ENCODE measurements around the gene NOTCH4. TPM values are rescaled to one million over a fixed set of nuclear protein-coding genes. Genes with fewer than 3 reads are reported as not detected.

Gene NOTCH4
- total RNA-seq, 1 donor from 2014 or later, result 5.0 TPM

DNA sequence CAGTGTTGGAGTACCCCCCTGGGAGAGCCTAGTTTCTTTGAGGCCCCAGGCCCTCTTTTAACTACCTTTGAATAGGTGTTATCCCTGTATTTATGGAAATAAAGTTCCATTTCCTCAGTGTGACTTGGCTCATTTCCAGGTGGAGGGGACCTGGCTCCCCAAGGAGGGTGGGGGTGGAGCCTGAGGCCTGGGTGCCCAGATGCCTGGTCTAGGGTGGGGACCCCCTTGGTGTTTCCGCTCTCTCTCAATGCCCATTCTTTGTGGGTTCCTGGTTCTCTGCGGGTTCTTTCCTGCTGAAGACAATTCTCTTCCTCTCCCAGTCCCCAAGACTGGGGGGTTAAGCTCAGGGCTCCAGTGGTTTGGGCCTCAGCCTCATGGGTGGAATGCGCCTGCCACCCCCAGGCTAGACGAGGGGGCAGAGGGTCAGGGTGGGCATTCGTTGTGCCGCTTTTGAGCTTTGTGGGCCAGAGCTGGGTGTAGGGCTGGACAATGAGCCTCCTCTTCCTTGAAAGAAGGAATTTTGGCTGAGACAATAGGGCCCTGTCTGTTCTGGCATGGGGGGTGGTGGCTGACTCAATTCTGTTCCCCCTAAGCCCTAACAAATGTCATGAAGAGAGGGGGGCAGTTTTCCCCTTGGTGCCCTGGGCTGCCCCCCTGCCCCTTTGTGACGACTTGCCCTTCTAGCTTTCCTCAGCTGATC lies 60.2 kb downstream of the NOTCH4 start:
- DNase-seq, result no peak

DNA sequence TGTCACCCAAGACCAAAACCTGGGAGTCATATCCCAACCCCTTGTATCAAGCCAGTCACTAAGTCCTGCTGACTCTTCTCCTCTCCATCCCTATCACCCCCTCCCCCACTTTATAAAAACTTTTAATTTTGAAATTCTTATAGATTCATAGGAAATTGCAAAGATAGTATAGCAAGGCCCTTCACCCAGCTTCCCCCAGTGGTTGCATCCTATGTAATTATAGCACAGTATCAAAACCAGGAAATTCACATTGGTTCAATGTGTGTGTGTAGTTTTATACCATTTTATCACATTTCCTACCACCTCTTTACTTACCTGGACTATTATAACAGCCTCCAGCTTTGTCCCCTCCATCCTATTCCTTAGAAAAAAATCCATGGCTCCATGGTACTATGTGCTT lies 65.8 kb downstream of the NOTCH4 start:
- no peak for DNase-seq

DNA sequence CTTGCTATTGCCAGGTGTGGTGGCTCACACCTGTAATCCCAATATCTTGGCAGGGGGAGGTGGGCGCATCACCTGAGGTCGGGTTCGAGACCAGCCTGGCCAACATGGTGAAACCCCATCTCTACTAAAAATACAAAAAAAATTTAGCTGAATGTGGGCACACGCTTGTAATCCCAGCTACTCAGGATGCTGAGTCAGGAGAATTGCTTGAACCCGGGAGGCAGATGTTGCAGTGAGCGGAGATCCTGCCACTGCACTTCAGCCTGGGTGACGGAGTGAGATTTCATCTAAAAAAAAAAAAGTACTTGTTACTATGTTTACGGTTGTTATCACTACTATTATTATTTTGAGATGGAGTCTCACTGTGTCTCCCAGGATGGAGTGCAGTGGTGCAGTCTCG lies 67.0 kb downstream of the NOTCH4 start:
- no peak for DNase-seq

DNA sequence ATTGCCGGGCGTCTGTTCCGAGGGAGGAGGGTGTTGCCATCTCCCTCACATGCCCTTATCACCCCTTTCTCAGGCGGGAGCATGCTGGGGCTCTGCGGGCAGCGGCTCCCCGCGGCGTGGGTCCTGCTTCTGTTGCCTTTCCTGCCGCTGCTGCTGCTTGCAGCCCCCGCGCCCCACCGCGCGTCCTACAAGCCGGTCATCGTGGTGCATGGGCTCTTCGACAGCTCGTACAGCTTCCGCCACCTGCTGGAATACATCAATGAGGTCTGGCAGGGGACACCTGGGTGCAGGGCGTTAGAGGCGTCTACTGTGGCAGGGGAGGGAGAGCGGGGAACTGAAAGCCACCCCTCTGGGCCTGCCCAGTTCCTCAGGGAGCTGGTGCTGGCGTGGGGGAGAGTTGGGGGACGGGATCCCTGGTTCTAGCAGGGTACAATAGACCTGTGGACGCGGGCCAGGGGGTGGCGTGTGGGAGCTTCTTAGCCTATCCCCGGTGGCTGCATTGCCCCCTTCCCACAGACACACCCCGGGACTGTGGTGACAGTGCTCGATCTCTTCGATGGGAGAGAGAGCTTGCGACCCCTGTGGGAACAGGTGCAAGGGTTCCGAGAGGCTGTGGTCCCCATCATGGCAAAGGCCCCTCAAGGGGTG lies 69.2 kb downstream of the NOTCH4 start:
- DNase-seq, result no peak

DNA sequence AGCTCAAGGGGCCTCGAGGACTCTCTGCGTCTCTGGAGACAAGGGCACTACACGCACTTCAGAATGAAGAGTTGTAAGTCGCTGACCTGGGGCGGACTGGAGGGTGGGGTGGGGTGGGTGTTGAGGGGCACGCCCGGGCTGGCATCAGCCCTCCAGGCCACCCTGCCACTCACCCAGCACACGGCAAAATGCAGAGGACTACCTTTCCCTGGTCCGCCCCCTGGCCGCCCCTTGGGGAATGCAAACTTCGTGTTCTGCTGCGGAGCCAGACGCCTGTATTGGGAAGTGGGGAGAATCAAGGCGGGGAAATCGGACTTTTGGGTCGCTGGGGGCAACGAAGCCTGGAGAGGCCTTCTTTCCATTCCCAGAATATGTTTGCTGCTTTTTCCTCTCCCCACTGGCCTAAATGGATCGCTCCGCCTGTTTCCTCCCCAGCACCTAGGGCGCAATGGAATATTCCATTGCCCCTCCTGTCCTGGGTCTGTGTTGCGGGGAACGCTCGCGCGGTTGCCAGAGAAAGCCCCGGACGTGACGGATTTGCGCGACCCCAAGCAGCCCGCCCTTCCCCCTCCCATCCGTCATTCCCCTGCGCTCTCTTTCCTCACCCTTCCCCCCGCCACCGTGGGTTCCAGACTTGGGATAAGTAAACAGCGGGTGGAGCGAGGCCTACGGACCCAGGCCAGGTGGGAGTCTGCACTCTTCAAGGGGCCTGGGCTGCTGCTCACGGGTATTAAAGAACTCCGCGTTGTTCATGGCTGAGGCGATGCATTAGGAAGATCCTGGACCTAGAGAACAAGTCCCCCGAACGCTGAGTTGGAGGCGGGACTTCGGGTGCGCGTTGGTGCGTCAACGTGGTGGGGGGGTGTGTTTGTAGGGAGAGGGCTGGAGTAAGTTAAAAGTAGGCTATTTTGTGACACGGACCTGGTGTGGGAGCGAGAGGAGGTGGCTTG lies 70.0 kb downstream of the NOTCH4 start, which contains the start of gene PPT2:
Gene PPT2, plus strand, starts transcription at position 578 of the 950 bp plus-strand sequence. CDS start 454 bp downstream, outside the sequence.
- peak; percentile 85 for DNase-seq

- DNase-seq, result no peak
Observed at GRCh38 chr6:32152769-32153563, 70.9 kb downstream of the NOTCH4 start.

DNA sequence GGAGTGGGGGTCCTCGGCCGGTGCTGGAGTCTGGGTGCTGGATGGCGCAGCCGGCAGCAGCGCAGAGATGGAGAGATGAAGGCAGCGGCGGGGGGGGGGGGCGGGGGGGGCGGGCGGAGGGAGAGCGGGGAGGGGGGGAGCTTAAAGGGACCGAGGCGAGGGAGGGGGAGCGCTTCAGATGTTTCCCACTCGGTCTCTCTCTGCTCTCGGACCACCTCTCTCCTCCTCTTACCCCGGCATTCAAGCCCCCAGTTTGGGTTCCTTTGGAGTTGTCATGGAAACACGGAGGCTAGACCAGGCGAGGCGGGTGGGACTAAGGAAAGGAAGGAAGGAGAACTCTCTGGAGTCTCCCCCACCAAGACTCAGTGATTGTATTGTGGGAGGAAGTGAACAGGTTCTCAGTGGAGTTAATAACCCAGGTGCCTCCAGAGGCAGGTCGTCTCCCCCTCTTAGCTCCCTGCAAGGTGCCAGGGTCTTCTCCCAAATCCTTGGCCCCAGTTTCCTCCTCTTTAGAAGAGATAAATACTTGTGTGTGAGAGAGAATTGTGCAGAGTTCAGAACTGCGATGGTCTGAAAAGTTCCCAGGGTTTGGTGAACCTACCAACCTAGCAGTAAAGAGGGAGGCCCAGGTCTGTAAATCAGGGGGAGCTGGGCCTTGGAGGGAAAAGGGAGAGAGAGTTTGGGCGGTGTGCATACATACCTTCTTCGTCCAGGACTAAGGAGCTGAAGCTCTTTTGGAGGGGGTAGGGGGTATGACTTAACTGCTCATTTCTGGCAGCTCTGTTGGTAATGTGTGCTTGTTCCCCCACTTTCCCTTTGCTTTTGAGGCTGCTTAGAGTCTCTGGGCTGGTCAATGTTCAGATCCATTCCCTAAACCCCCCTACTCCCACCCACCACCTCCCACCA lies 71.8 kb downstream of the NOTCH4 start, which contains the start of gene PRRT1:
Gene PRRT1, minus strand, starts transcription at position 77 of the 906 bp plus-strand sequence. CDS start 112 bp downstream, outside the sequence.
- DNase-seq, result peak; percentile 46

DNA sequence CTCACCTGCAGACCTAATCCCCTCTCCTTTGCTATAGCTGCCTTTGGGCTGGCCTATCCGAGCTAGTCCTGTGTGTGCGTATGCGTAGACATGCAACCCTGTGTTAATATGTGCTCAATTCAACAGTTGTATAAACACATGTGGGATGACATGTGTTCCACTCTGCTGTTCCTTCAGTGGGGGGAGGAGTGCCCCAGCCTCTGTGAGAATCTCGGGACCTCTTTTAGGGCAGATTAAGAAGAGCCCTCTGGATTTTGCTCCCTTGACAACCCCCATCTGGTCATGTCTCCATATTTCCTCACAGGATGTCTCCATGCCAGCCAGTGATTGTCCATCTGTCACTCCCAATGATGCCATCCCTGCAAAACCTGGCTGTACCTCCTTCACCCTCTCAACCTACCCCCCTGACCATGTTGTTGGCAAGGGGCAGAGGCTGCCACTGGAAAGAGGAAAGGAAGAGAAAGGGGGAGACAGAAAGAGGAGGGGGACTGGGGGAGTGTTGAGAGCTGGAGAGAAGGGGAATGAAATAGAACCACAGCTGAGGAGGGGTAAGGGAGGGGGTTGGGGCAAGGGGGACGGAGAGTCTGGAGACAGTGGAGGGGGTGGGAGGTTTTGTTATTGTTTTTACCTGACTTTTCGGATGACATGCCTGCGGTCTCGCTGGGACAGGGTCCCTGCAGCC lies 72.5 kb downstream of the NOTCH4 start:
- no peak for DNase-seq

DNA sequence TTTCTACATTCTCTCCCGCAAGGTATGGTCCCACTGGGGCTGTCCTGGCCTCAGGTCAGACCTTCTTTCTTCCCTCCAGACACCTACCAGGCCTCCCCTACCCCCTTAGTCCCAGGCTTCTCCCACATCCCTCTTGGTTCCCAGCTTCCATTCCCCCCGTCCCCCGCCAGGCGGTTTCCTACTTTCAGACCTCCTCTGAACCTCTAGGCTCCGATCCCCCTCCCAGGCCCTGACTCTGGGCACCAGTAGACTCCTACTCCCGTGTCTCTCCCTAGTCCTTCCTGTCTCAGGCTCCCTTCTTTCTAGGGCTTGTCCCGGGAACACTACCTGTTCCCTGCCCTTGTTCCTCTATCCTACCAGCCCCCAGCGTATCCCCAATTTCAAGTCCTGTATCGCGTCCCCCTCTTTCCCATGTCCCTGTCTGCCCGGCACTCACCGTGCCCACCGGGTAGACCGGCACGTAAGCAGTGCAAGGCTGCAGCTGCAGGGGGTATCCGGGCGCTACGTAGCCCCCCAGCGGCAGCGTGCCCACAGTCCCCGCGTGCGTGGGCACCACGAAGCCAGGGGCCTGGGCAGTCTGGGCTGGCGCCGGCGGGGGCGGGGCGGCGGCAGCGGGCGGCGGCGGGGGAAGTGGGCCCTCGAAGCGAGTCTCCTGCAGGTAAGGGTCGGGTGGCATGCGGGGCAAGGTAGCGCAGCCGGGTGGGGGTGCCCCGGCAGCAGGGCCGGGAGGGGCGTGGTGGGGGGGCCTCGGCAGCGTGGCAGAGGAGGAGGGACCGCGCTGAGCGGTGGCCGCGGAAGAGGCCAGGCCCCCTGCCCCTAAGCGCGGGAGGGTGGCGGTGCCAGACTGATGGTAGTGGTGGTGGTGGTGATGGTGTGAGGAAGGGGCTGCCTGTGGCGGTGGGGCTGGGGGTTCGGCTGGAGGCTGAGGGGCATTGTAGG lies 73.7 kb downstream of the NOTCH4 start:
- no peak for DNase-seq

DNA sequence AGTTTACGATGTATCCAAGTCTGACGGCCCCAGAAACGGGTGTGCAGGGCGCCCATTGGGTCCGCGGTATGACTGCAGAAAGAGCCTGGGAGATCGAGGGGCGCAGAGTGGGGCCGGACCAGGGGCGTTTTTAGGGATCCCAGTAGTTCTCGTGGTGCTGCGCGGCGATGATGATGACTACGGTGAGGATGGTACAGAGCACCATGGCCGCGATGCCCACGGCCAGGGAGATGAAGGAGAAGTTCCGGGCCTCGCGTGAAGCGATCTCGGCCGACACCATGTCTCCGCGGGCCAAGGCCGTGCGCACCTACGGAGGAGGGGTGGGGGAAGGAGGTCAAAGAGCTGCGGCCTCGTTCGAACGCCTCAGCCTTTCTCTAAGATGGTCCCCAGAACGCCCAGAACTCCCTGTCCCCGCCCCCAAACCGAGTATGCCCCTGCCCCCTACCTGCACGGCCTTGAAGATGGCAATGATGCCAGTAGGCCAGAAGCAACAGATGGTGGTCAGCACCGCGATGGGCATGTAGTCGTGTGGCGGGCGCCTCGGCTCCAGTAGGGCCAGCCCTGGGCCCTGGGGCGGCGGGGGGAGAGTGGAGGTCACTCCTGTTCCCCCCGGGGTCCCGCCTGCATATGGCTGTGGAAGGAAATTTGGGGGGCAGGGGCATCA lies 74.6 kb downstream of the NOTCH4 start:
- DNase-seq, result no peak

DNA sequence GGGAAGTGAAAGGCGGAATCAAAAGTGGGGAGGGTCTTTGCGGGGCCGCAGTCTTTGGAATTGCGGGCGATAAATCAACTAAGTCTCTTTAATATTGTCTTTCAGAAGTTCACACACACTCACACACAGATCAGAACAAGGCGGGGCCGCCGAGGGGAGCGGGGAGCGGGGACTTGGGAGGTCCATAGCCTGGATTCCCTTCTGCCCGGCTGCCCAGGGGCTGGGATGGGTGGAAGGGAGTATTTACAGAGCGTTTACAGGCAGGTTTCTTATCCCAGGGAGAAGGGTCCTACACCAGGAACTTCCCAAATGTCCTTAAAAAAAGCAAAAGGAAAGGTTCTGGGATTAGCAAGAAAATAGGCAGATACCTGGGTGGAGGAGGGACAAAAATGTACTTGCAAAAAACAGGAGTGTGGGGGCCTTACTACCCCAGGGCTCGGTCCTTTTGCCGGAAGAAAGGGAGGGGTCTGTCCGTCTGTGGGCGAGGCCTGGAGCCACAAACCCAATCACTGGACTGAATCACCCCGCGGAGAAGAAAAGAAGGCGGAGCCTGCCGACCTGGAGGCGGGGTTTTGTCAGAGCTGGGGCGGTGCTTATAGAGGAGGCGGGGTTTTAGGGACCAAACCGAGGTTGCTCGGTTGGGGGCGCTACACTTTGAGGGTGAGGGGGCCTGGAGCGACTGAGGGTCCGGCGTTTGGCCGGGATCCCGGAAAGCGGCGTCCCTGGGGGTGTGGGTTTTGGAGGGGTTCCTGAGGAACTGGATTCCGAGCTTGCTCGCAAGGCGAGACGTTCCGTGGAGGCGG lies 75.4 kb downstream of the NOTCH4 start:
- DNase-seq, result no peak

DNA sequence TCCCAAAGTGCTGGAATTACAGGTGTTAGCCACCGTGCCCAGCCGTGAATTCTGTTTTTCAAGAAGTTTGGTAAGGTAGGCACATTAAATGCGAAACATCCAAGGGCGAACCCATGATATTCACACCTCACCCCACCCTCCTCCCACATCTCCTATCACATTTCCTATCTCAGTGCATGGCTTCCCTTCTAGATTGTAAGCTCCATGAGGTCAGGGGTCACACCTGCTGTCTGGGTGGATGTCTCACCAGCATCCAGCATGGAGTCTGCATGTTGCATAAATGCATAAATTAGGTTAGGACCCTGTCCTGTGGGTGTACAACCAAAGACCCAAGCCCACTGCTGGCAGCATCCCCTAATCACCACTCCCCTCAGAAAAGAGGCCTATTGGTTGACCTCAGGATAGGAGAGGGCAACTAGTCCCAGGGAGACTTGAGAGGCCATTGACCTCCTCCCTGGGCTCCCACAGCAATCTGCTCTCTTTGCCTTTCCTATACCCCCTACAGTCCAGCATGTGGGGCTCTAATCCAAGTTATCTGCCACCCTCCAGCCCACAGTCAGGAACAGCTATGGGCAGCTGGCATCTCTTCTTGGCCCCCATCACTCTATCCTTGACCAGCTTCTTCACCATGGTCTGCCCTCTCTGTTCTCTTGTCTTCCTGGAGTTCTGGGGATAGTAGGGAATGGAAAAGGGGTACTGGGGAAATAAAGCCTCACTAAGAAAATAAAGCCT lies 76.3 kb downstream of the NOTCH4 start:
- DNase-seq, result no peak

DNA sequence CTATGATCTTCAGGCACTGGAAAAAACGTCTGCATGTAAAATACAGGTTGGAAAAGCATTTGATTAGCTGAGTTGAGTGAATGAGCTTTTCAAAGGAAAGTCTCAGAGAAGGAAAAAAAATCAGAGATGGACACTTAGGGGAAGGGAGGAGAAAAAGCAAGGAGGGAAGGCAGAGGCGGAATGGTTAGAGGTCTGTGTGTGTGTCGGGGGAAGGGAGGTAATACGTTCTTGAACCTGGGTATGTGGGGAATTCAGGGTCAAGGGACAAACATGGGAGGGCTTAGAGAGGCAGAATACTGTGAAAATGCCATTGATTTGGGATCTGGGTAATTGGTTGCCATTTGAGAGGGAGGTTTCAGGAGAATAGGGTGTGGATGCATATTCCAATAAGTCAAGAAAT lies 77.2 kb downstream of the NOTCH4 start:
- DNase-seq, result no peak

- DNase-seq, result no peak
Observed at GRCh38 chr6:32146287-32146686, 77.6 kb downstream of the NOTCH4 start.
